GM23248 (cell line): Measurements from ENCODE around the gene MARCOL.

Experiments
- EZH2 ChIP-seq: fragments of 200-600 bp; sonication (generic); IDR thresholded peaks from 2 replicates; pipeline ENCODE4 v1.6.1; 2018; ENCODE audit warnings: antibody characterized with exemption, mild to moderate bottlenecking; ENCODE audit not compliant: insufficient read depth, poor library complexity, severe bottlenecking
- EZH2phosphoT487 ChIP-seq: fragments of 200-600 bp; sonication (generic); IDR thresholded peaks from 2 replicates; pipeline ENCODE4 v1.6.1; 2018; ENCODE audit warnings: antibody characterized with exemption, moderate library complexity, mild to moderate bottlenecking, low read depth; ENCODE audit not compliant: insufficient read depth

DNA sequence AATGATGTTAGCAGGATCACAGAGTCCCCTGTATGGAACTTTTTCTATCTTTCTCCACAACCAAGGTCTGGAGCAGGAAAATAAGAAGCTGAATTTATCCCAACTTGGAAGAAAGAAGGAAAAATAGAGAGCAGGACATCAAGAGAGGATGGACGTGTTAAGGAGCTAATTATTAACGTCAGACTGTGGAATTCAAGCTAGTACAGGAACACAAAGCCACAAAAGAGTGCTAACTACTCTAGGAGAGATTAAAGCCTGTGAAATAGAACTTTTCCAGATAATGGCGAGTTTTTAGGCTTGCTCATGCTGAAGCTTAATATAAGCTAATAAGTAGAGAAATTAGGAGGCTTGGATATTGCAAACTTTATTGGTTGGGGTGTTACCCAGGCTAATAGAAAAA is 29.6 kb downstream of the MARCOL start:
- TF ChIP-seq EZH2 = no peak
- no peak for TF ChIP-seq EZH2phosphoT487
